ENCODE measurements around the gene EPHA7. TPM values are rescaled to one million over a fixed set of nuclear protein-coding genes. Genes with fewer than 3 reads are reported as not detected.

The EPHA7 gene
- total RNA-seq (2022; extraction: Qiagen RNA extraction) = 0.07 to 0.14 TPM (median 0.11 TPM) in 5 replicates

GRCh38 chr6:93419304-93420162 lies at the start of gene EPHA7:
TSS of gene EPHA7 (minus strand) at chr6:93419559. CDS start at chr6:93419341, 218 bp downstream.

